Neural cell (in vitro differentiated cells): ENCODE measurements around the gene AGPAT3. TPM values are rescaled to one million over a fixed set of nuclear protein-coding genes. Genes with fewer than 3 reads are reported as not detected.

ENCODE experiments used
- H2AFZ ChIP-seq: fragments of 200-600, 300-800 bp; sonication (generic), shearing (Covaris generic); 2 replicates; pipeline ENCODE4 v1.6.0; 2014; ENCODE audit warnings: low read depth, mild to moderate bottlenecking, antibody characterized with exemption, low read length, moderate library complexity
- H3F3A ChIP-seq: fragments of 200-600 bp; shearing (Covaris generic); 2 replicates; pipeline ENCODE4 v1.6.1; 2016; ENCODE audit warnings: mild to moderate bottlenecking, moderate library complexity, mixed read lengths, antibody characterized with exemption, low read length; ENCODE audit not compliant: insufficient read depth, poor library complexity, severe bottlenecking
- H3K27ac ChIP-seq: fragments of 200-600, 300-800 bp; sonication (generic), shearing (Covaris generic); 2 replicates; pipeline ENCODE4 v1.5.1; 2014; ENCODE audit warnings: mild to moderate bottlenecking, low read length, moderate library complexity
- H3K27me3 ChIP-seq: fragments of 300-800, 200-600 bp; sonication (generic), shearing (Covaris generic); 2 replicates; pipeline ENCODE4 v1.6.0; 2014; ENCODE audit warnings: mild to moderate bottlenecking, low read depth, low read length, moderate library complexity; ENCODE audit not compliant: insufficient read depth
- H3K36me3 ChIP-seq: fragments of 300-800, 200-600 bp; sonication (generic), shearing (Covaris generic); 2 replicates; pipeline ENCODE4 v1.5.1; 2014; ENCODE audit warnings: mild to moderate bottlenecking, antibody characterized with exemption, low read length, moderate library complexity; ENCODE audit not compliant: insufficient read depth
- H3K4me2 ChIP-seq: fragments of 300-800, 200-600 bp; sonication (generic), shearing (Covaris generic); 2 replicates; pipeline ENCODE4 v1.6.0; 2014; ENCODE audit warnings: mild to moderate bottlenecking, low read length
- H3K4me3 ChIP-seq: fragments of 300-800, 200-600 bp; sonication (generic), shearing (Covaris generic); 2 replicates; pipeline ENCODE4 v1.5.1; 2014; ENCODE audit warnings: mild to moderate bottlenecking, low read length, moderate library complexity
- H3K79me2 ChIP-seq: fragments of 200-600 bp; shearing (Covaris generic); replicated peaks from 2 replicates; pipeline ENCODE4 v1.6.0; 2014; ENCODE audit warnings: mild to moderate bottlenecking, low read length, moderate library complexity; ENCODE audit not compliant: insufficient read depth
- H3K9ac ChIP-seq: fragments of 300-800, 200-600 bp; sonication (generic), shearing (Covaris generic); 2 replicates; pipeline ENCODE4 v1.6.1; 2016; ENCODE audit warnings: mild to moderate bottlenecking, low read length, mixed read lengths
- H3K9me2 ChIP-seq: fragments of 200-600 bp; shearing (Covaris generic); 2 replicates; pipeline ENCODE4 v1.6.1; 2016; ENCODE audit warnings: mild to moderate bottlenecking, low read length, mixed read lengths; ENCODE audit not compliant: insufficient read depth
- H3K9me3 ChIP-seq: fragments of 200-600, 300-800 bp; sonication (generic), shearing (Covaris generic); 2 replicates; pipeline ENCODE4 v1.6.1; 2016; ENCODE audit warnings: mild to moderate bottlenecking, mixed run types, low read length, moderate library complexity, mixed read lengths
- H4K20me1 ChIP-seq: fragments of 200-600 bp; shearing (Covaris generic); 2 replicates; pipeline ENCODE4 v1.6.1; 2016; ENCODE audit warnings: mild to moderate bottlenecking, mixed run types; ENCODE audit not compliant: insufficient read depth
- EP300 ChIP-seq: fragments of 450-650 bp; conservative IDR thresholded peaks from 2 replicates; pipeline ENCODE4 v1.6.1; 2014; ENCODE audit warnings: antibody characterized with exemption, mild to moderate bottlenecking, moderate library complexity; ENCODE audit not compliant: poor library complexity, severe bottlenecking
- EZH2 ChIP-seq: fragments of 200-600, 300-800 bp; shearing (Covaris generic), sonication (generic); IDR thresholded peaks from 2 replicates; pipeline ENCODE4 v1.6.1; 2014; ENCODE audit warnings: antibody characterized with exemption, low read length, borderline replicate concordance, mild to moderate bottlenecking; ENCODE audit not compliant: insufficient read depth, poor library complexity, severe bottlenecking
- MXI1 ChIP-seq: fragments of 450-650 bp; conservative IDR thresholded peaks from 2 replicates; pipeline ENCODE4 v1.6.1; 2014; ENCODE audit warnings: antibody characterized with exemption, mild to moderate bottlenecking; ENCODE audit not compliant: poor library complexity, severe bottlenecking
- POLR2AphosphoS5 ChIP-seq: IDR thresholded peaks from 2 replicates; pipeline ENCODE4 v1.6.1; 2012
- RAD21 ChIP-seq: fragments of 450-650 bp; conservative IDR thresholded peaks from 2 replicates; pipeline ENCODE4 v1.6.1; 2014; ENCODE audit warnings: antibody characterized with exemption, mild to moderate bottlenecking, moderate library complexity
- SMC3 ChIP-seq: fragments of 450-650 bp; conservative IDR thresholded peaks from 2 replicates; pipeline ENCODE4 v1.6.1; 2014; ENCODE audit warnings: antibody characterized with exemption, mild to moderate bottlenecking, moderate library complexity; ENCODE audit not compliant: poor library complexity
- TAF1 ChIP-seq: IDR thresholded peaks from 2 replicates; pipeline ENCODE4 v1.6.1; 2012; ENCODE audit warnings: low read depth
- polyA plus RNA-seq: library from polyadenylated mRNA; depleted of rRNA; stranded (reverse); fragments of >200 nt; gene quantifications from 2 replicates; pipeline ENCODE4 v1.2.3, GENCODE V29; 2014
- TF ChIP-seq, protein P1 (sequence below): IDR thresholded peaks from 2 replicates; pipeline ENCODE4 v1.6.1; 2012; ENCODE audit warnings: borderline replicate concordance
- TF ChIP-seq, protein P2 (sequence below): fragments of 450-650 bp; IDR thresholded peaks from 2 replicates; pipeline ENCODE4 v1.5.1; 2014; ENCODE audit warnings: antibody characterized with exemption, mild to moderate bottlenecking, moderate library complexity; ENCODE audit not compliant: poor library complexity, severe bottlenecking

The AGPAT3 gene
- polyA plus RNA-seq, 1 donor from 2014 or later: 8.4 TPM

GRCh38 chr21:43942201-43942600, 77.2 kb downstream of the AGPAT3 start:
- Histone ChIP-seq H4K20me1 (no peaks in the 10 kb centered on the region), H2AFZ (no peak overlapping the region), H3K9ac (no peak overlapping the region), H3K27me3 (no peaks in the 10 kb centered on the region), H3K9me2 (no peaks in the 10 kb centered on the region), H3K4me3 (no peak overlapping the region), H3K9me3 (no peaks in the 10 kb centered on the region), H3K79me2 (no peaks in the 10 kb centered on the region), H3K36me3 (no peaks in the 10 kb centered on the region), H3F3A (no peaks in the 10 kb centered on the region), H3K27ac (no peak overlapping the region), H3K4me2 (no peak overlapping the region)
- no peak for TF ChIP-seq POLR2AphosphoS5
- TF ChIP-seq RAD21: no peak
- no peak for TF ChIP-seq EZH2
- no peak for TF ChIP-seq TAF1
- no peak for TF ChIP-seq MXI1
- TF ChIP-seq, protein P1, sequence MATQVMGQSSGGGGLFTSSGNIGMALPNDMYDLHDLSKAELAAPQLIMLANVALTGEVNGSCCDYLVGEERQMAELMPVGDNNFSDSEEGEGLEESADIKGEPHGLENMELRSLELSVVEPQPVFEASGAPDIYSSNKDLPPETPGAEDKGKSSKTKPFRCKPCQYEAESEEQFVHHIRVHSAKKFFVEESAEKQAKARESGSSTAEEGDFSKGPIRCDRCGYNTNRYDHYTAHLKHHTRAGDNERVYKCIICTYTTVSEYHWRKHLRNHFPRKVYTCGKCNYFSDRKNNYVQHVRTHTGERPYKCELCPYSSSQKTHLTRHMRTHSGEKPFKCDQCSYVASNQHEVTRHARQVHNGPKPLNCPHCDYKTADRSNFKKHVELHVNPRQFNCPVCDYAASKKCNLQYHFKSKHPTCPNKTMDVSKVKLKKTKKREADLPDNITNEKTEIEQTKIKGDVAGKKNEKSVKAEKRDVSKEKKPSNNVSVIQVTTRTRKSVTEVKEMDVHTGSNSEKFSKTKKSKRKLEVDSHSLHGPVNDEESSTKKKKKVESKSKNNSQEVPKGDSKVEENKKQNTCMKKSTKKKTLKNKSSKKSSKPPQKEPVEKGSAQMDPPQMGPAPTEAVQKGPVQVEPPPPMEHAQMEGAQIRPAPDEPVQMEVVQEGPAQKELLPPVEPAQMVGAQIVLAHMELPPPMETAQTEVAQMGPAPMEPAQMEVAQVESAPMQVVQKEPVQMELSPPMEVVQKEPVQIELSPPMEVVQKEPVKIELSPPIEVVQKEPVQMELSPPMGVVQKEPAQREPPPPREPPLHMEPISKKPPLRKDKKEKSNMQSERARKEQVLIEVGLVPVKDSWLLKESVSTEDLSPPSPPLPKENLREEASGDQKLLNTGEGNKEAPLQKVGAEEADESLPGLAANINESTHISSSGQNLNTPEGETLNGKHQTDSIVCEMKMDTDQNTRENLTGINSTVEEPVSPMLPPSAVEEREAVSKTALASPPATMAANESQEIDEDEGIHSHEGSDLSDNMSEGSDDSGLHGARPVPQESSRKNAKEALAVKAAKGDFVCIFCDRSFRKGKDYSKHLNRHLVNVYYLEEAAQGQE: no peak
- no peak for TF ChIP-seq EP300
- TF ChIP-seq, protein P2, sequence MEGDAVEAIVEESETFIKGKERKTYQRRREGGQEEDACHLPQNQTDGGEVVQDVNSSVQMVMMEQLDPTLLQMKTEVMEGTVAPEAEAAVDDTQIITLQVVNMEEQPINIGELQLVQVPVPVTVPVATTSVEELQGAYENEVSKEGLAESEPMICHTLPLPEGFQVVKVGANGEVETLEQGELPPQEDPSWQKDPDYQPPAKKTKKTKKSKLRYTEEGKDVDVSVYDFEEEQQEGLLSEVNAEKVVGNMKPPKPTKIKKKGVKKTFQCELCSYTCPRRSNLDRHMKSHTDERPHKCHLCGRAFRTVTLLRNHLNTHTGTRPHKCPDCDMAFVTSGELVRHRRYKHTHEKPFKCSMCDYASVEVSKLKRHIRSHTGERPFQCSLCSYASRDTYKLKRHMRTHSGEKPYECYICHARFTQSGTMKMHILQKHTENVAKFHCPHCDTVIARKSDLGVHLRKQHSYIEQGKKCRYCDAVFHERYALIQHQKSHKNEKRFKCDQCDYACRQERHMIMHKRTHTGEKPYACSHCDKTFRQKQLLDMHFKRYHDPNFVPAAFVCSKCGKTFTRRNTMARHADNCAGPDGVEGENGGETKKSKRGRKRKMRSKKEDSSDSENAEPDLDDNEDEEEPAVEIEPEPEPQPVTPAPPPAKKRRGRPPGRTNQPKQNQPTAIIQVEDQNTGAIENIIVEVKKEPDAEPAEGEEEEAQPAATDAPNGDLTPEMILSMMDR: no peak
- TF ChIP-seq SMC3: no peak

DNA sequence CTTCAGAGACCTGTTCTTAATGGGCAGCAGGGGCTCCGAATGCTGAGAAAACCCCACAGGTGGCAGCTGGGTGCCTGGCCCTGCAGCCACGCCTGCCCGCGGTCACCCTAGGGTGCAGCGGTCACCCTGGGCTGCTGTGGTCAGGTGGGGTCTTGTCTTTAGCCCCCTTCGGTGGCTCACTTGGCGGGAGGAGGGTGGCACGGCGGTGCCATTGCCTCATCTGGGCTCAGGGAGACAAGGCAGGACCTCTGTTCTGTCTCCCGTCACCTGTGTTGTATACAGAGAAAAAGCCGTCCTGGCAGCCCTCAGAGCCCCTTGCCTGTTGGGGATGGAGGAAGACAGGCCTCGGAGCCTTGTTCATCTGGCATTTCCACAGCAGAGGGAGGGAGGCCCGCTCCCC, 77.6 kb downstream of the AGPAT3 start:
- Histone ChIP-seq H3K79me2 (no peaks in the 10 kb centered on the region), H3K9me3 (no peaks in the 10 kb centered on the region), H2AFZ (no peak overlapping the region), H3K9ac (no peak overlapping the region), H4K20me1 (no peaks in the 10 kb centered on the region), H3K27ac (no peak overlapping the region), H3K36me3 (no peaks in the 10 kb centered on the region), H3F3A (no peaks in the 10 kb centered on the region), H3K4me2 (no peak overlapping the region), H3K9me2 (no peaks in the 10 kb centered on the region), H3K27me3 (no peaks in the 10 kb centered on the region), H3K4me3 (no peak overlapping the region)
- no peak for TF ChIP-seq MXI1
- TF ChIP-seq RAD21: no peak
- TF ChIP-seq SMC3: no peak
- TF ChIP-seq, protein P2: no peak
- TF ChIP-seq TAF1: no peak
- no peak for TF ChIP-seq POLR2AphosphoS5
- no peak for TF ChIP-seq EZH2
- no peak for TF ChIP-seq EP300
- TF ChIP-seq, protein P1: no peak
